ENCODE measurements around the gene METRNL.

METRNL gene

DNA sequence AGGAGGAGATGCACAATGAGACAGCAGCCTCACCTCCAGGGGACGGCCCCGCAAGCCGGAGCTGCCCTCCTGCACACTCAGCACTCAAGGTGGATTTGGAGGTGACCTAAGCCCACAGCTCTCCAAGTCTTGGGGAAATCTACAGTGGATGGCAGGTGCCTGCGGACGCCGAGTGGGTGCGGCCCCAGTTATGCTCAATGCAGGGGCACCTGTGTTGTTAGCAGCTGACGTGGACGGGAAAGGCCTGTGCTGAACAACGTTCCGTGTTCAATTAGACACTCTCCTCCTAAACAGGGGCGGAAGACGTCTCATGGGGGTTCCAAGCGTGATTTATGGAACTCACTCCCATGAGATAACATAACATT lies 22.0 kb upstream of the METRNL start:
- H3K27ac ChIP-seq = no peak overlapping the region
- no peak overlapping the region for H3K4me3 ChIP-seq (IDR thresholded peaks at IDR 0.05; ENCODE audit: insufficient read depth, low read depth, low read length)
- no peak overlapping the region for H2AFZ ChIP-seq (ENCODE audit: low read depth)
- no peak overlapping the region for H3K4me2 ChIP-seq
- TF ChIP-seq, protein P1, sequence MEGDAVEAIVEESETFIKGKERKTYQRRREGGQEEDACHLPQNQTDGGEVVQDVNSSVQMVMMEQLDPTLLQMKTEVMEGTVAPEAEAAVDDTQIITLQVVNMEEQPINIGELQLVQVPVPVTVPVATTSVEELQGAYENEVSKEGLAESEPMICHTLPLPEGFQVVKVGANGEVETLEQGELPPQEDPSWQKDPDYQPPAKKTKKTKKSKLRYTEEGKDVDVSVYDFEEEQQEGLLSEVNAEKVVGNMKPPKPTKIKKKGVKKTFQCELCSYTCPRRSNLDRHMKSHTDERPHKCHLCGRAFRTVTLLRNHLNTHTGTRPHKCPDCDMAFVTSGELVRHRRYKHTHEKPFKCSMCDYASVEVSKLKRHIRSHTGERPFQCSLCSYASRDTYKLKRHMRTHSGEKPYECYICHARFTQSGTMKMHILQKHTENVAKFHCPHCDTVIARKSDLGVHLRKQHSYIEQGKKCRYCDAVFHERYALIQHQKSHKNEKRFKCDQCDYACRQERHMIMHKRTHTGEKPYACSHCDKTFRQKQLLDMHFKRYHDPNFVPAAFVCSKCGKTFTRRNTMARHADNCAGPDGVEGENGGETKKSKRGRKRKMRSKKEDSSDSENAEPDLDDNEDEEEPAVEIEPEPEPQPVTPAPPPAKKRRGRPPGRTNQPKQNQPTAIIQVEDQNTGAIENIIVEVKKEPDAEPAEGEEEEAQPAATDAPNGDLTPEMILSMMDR (conservative IDR thresholded peaks at IDR 0.05; ENCODE audit: low read depth, low read length) = no peak
- H3K36me3 ChIP-seq (ENCODE audit: insufficient read depth) = no peaks in the 10 kb centered on the region
- H3K79me2 ChIP-seq (ENCODE audit: insufficient read depth, low read depth) = no peaks in the 10 kb centered on the region
- no peaks in the 10 kb centered on the region for H4K20me1 ChIP-seq (ENCODE audit: insufficient read depth)
- no peak overlapping the region for H3K9ac ChIP-seq
- no peaks in the 10 kb centered on the region for H3K4me1 ChIP-seq (ENCODE audit: low read depth, poor library complexity, severe bottlenecking)
- H3K27me3 ChIP-seq (ENCODE audit: insufficient read depth, low read depth) = peaks cover 72% of the 10 kb centered on the region

DNA sequence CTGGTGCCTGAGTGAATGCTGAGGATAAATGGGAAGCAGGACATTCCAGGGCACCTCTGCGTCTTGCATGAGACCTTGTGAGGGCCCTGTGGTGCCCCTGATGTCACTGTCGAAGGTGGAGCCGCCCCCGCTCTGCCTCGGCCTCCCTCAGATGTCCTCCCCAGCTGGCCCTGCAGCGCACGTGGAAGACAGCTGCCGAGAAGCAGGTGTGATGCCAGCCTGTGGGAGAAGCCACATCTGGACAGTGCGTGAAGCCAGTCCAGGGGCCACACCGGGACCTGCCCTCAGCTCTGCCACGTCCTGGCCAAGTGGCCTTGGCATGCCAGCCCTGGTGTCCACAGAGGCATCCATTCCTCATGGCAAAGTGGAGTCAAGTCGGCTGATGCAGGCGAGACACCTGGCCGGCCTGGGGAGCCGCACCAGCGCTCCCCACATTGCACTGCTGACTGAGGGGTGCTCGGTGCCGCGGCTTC lies 21.6 kb upstream of the METRNL start:
- no peak overlapping the region for H2AFZ ChIP-seq (ENCODE audit: low read depth)
- no peaks in the 10 kb centered on the region for H3K36me3 ChIP-seq (ENCODE audit: insufficient read depth)
- no peaks in the 10 kb centered on the region for H3K79me2 ChIP-seq (ENCODE audit: insufficient read depth, low read depth)
- no peaks in the 10 kb centered on the region for H4K20me1 ChIP-seq (ENCODE audit: insufficient read depth)
- H3K27ac ChIP-seq = no peak overlapping the region
- TF ChIP-seq, protein P1 (conservative IDR thresholded peaks at IDR 0.05; ENCODE audit: low read depth, low read length) = no peak
- no peak overlapping the region for H3K4me3 ChIP-seq (IDR thresholded peaks at IDR 0.05; ENCODE audit: insufficient read depth, low read depth, low read length)
- no peak overlapping the region for H3K9ac ChIP-seq
- H3K4me2 ChIP-seq = no peak overlapping the region
- H3K4me1 ChIP-seq (ENCODE audit: low read depth, poor library complexity, severe bottlenecking) = no peaks in the 10 kb centered on the region
- peaks cover 77% of the 10 kb centered on the region for H3K27me3 ChIP-seq (ENCODE audit: insufficient read depth, low read depth)

DNA sequence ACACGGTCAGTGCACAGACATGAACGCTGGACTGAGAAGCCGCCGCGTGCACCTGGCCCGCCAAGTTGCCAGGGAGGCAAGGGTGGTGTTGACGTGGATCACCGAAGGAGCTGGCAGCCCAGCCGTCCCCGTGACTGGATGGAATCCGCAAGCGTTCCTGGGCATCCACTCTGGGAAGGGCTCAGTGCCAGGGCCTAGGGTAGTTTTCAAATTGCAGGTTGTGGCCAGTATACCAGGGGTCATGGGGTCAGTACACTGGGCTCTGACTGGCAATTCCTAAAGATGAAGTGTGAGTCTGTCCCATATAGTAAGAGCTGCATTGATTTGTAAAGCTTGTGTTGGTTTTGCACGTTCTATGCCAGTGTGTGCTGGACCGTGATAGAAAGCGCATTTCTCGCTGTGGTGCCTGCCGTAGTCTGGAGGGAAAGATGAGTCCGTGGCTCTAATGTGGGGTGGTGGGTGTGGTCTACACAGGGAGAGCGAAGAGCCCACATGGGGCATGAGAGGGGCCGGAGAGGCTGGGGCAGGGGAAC lies 21.1 kb upstream of the METRNL start:
- TF ChIP-seq, protein P1 (conservative IDR thresholded peaks at IDR 0.05; ENCODE audit: low read depth, low read length) = no peak
- Histone ChIP-seq H2AFZ (ENCODE audit: low read depth) (no peak overlapping the region), H3K4me3 (IDR thresholded peaks at IDR 0.05; ENCODE audit: insufficient read depth, low read depth, low read length) (no peak overlapping the region), H4K20me1 (ENCODE audit: insufficient read depth) (no peaks in the 10 kb centered on the region), H3K79me2 (ENCODE audit: insufficient read depth, low read depth) (no peaks in the 10 kb centered on the region), H3K27me3 (ENCODE audit: insufficient read depth, low read depth) (peaks cover 82% of the 10 kb centered on the region), H3K9ac (no peak overlapping the region), H3K4me1 (ENCODE audit: low read depth, poor library complexity, severe bottlenecking) (no peaks in the 10 kb centered on the region), H3K4me2 (no peak overlapping the region), H3K36me3 (ENCODE audit: insufficient read depth) (no peaks in the 10 kb centered on the region), H3K27ac (no peak overlapping the region)

DNA sequence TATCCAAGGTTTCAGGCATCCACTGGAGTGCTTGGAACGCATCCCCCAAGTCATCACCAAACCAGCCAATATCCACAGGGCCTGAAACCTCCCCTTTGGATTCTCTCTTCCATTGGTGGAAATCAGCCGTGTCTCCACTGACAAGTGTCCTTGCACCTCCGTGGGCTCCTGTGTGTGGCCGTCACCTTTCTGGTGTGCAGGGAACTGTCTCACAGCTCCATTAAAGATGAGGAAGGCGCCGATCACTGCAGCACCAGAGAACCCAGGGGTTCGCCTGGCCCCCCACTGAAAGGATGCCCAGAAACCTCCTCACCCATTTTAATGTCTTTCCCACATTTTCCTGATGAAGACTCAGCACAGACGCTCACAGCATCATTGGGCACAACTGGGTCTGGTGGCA lies 17.8 kb upstream of the METRNL start:
- Histone ChIP-seq H3K36me3 (ENCODE audit: insufficient read depth) (no peaks in the 10 kb centered on the region), H3K27ac (no peak overlapping the region), H3K4me2 (no peak overlapping the region), H3K27me3 (ENCODE audit: insufficient read depth, low read depth) (peaks cover 91% of the 10 kb centered on the region), H3K79me2 (ENCODE audit: insufficient read depth, low read depth) (no peaks in the 10 kb centered on the region), H3K4me1 (ENCODE audit: low read depth, poor library complexity, severe bottlenecking) (no peaks in the 10 kb centered on the region), H4K20me1 (ENCODE audit: insufficient read depth) (no peaks in the 10 kb centered on the region), H3K9ac (no peak overlapping the region), H3K4me3 (IDR thresholded peaks at IDR 0.05; ENCODE audit: insufficient read depth, low read depth, low read length) (no peak overlapping the region), H2AFZ (ENCODE audit: low read depth) (no peak overlapping the region)
- TF ChIP-seq, protein P1 (conservative IDR thresholded peaks at IDR 0.05; ENCODE audit: low read depth, low read length) = no peak

Data from KMS-11 (cell line).